M059J (cell line): ENCODE measurements around the gene LRP6. TPM values are rescaled to one million over a fixed set of nuclear protein-coding genes. Genes with fewer than 3 reads are reported as not detected.
"Not testable (repeated sequence)": the region's sequence is repeated elsewhere in the genome, so short reads cannot be mapped to it uniquely, and the experiment has no call there.

ENCODE experiments used
- DNase-seq: peaks from one replicate; pipeline ENCODE4 v3.0.0-alpha.2; 2012; ENCODE audit warnings: low read depth
- total RNA-seq: library from RNA; depleted of rRNA; stranded (reverse); fragments of >200 nt; shearing (Covaris generic); gene quantifications from 2 replicates; pipeline ENCODE4 v1.2.3, GENCODE V29; 2014; rRNA removed

The LRP6 gene
- 8.1 and 13.0 TPM in 2 replicates for total RNA-seq

DNA sequence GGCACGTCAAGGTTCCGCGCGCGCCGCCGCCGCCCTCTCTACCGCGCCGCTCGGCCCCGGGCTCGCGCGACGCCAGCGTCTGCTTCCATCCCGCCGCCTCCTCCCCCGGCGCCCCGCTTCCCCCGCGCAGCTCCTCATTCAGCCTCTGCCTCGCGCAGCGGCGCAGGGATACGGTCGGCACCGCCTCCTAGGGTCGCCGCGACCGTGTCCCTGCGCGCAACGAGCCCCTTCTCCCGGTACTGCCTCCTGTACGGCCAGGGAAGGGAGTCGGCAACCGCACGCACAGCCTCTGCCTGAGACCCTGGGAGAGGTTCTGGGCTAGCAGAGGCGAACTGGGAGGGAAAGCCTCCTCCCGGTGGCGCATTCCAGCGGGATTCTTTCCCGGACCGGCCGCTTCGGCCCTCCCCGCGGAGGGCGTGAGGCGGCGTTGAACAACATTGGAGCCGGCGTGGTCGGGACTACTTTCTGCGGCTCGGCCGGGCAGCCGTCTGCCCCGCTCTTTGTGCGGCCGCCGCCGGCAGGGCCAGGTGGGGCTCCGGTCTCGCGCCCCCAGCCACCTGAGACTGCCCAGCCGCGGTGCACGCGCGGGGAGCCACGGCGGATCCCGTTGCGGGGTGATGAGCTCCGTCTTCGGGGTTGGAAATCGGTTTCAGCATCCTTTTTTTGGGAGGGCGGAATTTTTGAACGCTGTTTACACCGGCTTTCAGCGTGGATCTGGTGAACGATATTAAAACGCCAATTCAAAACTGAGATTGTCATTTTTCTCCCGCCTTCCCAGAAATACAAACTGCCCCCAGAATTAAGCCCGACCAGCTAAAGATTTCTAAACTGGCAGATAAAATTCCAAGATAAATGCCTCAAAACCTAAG is at the start of gene LRP6:
Gene LRP6 (minus strand): TSS at position 172 of the 869 bp plus-strand sequence. CDS start 309 bp downstream, outside the sequence.
- DNase-seq, result peak; percentile 88

DNA sequence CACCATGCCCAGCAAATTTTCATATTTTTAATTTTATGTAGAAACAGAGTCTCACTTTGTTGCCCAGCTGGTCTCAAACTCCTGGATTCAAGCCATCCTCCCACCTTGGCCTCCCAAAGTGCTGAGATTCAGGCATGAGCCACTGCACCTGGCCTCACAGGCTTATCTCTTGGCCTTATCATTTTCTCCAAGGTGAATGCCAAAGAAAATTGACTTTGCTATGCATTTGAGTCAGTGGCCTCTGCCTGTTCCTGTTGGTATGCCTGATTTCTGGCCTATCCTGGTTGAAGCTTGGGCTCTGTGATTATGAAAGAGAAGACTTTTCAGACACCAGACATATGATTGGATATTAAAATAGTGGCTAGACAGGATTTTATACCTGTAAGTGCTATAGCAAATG is 49.0 kb upstream of the LRP6 start:
- no peak for DNase-seq

DNA sequence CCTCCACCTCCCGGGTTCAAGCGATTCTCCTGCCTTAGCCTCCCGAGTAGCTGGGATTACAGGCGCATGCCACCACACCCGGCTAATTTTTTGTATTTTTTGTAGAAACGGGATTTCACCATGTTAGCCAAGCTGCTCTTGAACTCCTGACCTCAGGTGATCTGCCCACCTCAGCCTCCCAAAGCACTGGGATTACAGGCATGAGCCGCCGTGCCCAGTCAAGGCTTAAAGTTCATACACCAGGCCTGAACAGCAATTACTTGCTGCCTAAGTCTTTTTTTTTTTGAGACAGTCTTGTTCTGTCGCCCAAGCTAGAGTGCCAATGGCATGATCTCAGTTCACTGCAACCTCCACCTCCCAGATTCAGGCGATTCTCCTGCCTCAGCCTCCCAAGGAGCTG is 43.9 kb upstream of the LRP6 start:
- not testable (repeated sequence) for DNase-seq

DNA sequence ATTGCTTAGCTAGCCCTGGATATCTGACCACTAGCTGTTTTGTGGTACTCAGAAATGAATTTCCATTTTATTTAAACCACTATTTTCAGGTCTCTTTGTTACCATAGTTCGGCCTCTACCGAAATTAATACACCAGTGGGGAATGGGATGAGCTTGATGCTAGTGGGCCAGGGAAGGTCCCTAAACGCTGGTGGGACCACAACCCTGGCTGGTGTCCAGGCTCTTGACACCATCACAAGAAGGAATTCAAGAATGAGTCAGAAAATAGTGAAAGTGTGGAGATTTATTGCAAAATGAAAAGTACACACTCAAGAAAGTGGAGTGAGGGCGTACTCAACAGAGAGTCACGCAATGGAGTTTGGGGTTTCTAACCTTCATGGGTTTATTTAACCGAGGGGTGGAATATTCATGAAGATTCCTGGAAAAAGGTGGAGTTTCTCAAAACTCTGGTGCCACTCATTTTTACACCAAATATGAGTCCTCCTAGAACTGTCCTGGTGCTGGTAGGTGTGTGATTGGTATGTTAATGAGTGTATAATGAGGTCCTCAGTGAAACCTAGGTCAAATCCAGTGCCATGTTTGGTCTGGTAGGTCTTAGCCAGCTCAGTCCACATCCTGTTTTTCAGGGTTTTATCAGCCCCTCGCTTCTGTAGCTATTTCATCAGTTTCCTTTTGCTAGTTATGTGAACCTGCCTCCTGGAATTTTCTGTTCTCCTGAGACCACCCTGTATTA is 38.9 kb upstream of the LRP6 start:
- no peak for DNase-seq

DNA sequence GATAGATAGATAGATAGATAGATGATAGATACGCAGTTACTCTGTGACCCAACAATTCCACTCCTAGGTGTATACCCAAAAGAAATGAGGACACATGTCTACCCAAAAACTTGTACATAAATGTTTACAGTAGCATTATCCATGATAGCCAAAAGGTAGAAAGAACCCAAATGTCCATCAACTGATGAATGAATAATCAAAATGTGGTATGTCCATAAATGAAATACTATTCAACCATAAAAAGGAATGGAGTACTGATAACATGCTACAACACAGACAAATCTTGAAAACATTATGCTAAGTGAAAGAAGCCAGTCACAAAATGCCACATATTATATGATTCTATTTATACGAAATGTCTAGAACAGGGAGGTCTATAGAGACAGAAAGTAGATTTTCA is 36.1 kb upstream of the LRP6 start:
- no peak for DNase-seq

DNA sequence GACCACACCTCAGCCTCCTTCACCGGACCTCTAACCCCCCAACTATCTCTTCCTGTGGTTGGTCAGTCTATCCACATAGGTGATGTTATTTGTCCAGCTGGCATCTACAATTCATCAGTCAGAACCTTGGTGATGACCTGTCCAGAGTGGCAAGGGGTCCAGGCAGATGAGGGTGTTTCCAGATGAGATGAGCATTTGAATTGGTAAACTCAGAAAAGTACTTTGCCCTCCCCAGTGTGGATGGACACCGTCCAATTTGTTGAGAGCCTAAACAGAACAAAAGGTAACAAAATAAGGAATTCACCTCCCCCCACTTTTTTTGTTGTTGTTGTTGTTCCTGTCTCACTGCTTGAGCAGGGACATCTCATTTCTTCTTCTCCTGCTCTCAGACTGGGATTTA is 34.3 kb upstream of the LRP6 start:
- DNase-seq, result no peak

DNA sequence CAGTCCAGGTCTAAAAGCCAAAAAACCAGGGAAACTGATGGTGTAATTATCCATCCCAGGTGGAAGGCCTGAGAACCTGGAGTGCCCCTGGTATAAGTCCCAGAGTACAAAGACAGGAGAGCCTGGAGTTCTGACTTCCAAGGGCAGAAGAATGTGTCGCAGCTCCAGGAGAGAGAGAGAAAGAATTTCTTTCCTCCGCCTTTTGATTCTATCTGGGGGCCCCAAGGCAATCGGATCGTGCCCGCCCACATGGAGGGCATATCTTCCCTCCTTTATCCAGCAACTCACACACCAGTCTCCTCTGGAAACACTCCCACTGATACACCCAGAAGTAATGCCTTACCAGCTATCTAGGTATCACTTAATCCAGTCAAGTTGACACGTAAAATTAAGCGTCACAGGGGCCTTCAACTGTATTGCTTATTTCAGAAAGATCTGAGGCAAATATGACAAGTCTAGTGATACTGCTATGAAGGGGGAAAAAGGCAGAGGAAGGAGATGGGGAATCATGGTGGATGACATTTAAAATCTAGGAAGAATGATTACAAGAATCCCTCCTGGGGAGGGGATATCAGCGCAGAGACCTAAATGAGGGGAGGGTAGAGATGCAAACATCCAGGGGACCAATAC is 30.5 kb upstream of the LRP6 start:
- DNase-seq, result no peak

DNA sequence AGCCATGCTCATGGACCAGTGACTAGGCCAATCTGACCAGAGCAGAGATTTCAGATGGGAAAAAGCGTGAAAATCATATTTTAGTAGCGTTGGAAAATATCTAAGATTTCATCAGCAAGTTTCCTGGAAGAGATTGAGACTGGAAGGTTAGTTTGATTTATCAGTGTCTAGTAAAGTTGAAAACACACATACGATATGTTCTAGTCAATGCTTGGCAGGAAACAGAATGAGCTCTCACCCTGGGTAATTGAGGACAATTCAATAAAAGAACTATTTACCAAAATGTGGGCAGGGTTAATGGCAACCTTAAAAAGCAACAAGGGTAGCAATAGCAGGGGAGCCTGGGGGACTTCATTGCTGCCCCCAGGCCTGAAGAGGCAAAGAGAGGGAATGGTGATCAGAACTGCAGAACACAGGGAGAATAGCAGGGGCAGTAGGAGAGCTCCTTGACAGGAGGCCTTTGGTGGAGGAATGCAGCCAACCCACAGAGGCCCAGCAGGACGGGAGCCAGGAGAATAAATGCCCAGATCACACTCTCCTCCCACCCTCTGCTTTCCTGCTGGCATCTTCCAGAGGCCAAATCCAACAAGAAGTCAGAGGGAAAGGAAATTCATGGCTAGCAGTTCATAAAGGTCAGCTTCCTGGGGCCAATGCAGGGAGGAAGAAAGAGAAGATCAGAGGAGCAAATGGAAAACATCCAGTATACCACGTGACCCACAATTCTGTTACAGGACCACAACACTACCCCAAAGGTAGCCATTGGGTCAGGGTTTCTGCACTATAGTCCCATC is 27.6 kb upstream of the LRP6 start:
- DNase-seq, result peak; percentile 65

DNA sequence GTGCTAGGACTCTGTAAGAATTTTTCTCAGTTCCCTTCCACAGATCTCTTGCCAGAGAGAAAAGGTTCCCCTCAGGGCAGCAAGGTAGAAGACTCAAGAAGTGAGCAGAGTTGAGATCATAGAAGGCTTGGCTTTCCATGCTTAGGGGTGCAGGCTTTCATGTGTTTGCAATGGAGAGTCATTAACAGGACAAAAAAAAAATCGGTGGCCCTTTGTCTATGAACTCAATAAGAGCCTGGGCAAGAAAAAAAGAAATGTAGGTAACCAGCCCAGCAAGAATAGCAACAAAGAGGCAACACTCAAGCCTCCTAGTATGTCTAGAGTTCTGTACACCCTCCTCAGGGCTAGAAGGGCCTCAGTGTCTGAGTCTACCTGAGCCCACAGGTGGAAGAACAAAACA is 23.4 kb upstream of the LRP6 start:
- no peak for DNase-seq

DNA sequence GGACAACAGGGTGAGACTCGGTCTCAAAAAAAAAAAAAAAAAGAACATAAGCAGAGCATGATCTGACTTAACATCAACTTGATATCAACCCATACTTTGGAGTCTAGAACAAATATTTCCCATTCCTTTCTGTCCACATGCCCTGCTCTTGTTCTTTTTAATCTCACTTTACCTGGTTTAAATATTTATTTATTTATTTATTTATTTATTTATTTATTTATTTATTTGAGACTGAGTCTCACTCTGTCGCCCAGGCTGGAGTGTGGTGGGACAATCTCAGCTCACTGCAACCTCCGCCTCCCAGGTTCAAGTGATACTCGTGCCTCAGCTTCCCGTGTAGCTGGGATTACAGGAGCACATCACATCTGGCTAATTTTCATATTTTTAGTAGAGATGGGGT is 19.6 kb upstream of the LRP6 start:
- no peak for DNase-seq

DNA sequence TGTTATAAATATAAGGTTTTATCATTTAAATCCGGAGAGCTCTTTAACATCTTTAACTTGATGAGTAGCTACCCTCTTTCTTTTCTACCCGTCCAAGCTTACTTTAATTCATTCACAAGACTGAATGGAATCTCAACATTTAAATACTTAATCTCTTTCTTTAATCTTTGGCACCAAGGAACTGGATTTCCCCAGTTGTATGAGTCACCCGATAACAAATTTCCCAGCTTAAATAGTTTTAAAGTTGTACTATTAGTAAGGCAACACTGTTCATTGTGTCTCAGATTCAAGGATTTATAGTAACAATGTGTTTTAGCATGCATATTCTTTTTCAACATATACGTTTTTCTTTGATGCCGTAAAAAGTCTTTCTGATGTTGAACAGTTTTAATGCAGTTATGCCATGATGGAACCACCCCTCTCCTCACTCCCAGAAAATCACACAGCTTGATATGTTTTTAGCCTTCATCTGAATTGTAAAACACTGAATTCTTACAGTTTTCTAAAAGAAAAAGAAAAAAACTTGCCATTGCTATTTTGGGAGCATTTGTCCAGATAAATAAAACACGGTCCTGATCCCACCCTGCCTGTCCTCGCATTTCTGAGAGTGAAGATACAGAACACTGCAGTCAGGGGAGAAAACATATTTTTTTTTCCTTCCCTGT is 16.0 kb upstream of the LRP6 start:
- peak; percentile 84 for DNase-seq

DNA sequence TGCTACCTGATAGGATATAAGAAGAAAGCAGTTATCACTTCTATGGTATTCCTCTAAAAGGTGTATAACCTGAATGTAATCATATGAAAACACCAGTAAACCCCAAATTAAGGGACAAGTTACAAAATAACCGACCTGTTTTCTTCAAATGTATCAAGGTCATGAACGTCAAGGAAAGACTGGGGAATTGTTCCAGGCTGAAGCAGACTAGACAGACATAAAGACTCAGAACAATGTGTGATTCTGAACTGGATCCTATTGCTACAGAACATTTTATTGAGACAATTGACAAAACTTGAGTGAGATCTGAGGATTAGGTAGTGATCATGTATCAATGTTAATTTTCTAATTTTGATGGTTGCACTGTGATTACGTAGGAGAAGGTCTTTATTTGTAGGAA is 15.4 kb upstream of the LRP6 start:
- DNase-seq, result no peak

DNA sequence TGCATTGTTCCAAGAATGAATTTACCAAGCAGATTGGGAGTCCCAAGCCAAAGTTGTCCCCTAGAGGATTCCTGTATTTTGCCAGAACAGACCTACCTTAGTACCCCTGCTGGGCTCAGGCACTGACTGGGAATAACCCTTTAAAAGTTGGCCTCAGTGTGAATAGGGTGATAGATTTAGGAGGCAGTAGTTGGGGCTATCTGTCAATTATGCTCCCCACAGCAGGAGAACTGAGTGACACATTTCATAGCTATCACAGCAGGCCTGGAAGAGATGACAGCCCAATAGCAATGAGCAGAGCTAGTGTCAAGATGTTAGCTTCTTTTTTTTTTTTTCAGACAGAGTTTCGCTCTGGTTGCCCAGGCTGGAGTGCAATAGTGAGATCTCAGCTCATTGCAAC is 14.3 kb upstream of the LRP6 start:
- DNase-seq, result no peak

DNA sequence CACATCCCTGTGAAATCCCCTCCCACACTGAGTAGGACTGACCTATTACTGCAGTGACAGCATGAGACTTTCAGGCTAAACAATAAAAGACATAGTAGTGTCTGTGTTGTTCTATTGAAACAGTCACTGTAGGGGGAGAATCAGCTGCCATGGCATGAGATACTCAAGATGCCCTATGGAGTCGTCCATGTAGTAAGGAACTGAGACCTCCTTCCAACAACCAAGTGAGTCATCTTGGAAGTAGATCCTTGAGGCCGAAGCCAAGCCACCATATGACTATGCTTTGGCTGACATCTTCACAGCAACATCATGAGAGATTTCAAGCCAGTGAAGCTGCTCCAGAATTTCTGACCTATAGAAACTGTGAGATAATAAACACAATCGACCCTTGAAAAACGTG is 12.1 kb upstream of the LRP6 start:
- peak; percentile 51 for DNase-seq

DNA sequence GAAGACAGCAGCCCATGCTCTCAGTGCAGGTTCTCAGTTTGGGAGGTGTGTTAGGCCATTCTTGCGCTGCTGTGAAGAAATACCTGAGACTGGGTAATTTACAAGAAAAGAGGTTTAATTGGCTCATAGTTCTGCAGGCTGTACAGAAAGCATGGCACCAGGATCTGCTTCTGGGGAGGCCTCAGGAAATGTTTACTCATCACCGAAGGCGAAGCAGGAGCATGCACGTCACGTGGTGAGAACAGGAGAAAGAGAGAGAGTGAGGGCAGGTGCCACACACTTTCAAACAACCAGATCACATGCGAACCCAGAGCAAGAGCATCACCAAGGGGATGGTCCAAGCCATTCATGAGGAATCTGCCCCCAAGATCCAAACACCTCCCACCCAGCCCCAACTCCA is 9.0 kb upstream of the LRP6 start:
- DNase-seq, result no peak

DNA sequence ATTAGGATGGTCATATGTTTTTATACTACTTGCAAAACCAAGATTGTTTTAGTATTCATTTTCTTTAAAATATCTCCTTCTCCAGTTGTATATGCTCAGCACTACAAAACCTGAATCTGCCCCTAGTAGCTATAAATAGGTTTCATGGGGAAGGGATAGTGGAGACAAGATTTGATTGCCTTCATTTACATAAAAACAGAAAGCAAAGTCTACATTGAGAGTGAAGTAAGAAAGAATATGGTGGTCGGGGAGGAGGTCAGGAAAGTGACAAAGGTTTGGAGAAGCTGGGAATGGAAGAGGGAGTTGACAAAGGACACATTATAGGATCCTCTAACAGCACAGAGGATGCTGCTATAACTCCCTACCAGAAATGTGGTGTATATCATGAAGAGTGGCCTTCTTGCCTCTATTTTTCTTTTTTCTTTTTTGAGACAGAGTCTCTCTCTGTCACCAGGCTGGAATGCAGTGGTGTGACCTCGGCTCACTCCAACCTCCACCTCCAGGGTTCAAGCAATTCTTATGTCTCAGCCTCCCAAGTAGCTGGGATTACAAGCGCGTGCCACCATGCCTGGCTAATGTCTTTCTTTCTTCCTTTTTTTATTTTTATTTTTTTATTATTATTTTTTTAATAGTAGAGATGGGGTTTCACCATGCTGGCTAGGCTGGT is 6.6 kb upstream of the LRP6 start:
- peak; percentile 67 for DNase-seq

DNA sequence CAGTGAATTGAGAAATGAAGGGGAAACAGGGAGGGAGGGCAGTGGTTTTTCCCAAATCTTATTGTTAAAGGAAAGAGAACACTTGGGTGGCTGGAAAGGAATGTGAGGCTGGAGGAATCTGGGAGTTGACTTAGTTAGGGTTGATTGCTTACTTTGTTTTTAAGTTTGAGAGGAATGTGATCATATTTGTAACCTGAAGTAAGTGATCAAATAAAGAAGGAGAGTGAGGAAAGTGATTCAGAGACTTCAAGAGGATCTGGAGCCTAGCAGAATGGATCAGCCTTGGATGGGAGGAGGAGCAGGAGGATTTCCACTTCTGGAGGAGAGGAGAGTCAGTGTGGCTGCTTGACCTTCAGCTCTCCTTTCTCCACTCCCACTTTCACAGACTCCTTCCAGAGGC is 6.0 kb upstream of the LRP6 start:
- DNase-seq, result peak; percentile 49

DNA sequence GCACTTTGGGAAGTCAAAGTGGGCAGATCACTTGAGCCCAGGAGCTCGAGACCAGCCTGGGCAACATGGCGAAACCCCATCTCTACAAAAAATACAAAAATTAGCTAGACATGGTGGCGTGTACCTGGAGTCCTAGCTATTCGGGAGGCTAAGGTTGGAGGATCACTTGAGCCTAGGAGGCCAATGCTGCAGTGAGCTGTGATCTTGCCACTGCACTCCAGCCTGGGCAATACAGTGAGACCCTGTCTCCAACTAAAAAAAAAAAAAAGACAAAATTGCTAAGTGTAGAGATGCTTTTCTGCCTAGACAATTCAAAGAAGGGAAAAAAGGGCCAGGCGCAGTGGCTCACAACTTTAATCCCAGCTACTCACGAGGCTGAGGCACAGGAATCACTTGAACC is 3.4 kb upstream of the LRP6 start:
- no peak for DNase-seq

DNA sequence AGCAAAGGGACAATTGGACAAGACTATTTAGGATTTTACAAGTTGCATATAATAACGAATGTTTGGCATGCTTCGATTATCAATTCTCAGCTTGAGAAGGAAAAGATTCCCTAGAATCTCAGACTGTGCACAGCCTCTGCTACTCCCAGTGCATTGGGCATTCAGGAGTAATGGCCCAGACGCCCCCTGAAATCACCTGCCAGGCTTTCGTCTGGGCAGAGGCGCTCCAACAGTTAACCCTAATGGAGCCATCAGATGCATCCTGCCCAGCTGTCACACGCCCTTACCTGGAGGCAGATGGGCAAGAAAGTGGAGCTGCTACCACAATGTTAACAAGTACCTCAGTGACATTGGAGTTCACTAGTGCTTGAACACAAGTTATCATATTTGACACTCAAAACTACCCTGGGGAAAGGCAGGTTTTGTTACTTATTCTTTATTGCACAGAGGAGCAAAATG is 927 bp upstream of the LRP6 start:
- DNase-seq, result no peak

DNA sequence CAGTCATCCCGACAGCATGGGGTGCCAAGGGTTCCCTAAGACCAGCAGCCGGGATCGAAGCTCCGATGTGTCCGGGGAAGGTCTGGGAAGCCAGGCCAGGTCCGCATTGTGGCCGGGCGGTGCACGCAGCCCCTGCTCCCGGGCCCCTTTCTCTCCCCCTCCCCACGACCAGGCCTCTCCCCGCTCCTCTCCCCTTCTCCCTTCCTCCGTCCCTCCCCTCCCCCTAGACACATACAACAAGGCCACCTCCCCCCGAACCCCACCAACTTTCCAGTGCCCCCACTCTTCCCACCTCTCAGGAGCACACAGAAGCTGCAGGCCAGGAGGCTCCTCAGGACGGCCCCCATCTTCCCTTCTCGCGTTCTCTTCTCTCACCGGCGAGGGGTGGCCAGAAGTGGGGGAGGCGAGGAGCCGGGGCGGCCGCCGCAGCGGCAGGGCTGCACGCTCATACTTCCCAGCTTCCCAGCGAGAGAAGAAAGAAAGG is 413 bp downstream of the LRP6 start:
- no peak for DNase-seq
